Activated CD4-positive, alpha-beta T cell treated with anti-CD3 and anti-CD28 coated beads, Interleukin-2, Interleukin-4, amounts not matched to agents 100 ng/mL and 50 ng/mL, durations not matched to agents 16 hours and 8 hours (primary cell): ENCODE results near the gene SPATS2L.

Experiments
- DNase-seq: peaks from one replicate; pipeline ENCODE4 v3.0.0-alpha.2; 2020; ENCODE audit warnings: low spot score

The SPATS2L gene

GRCh38 chr2:200297989-200298388, 8.5 kb upstream of the SPATS2L start:
- DNase-seq, result no peak

DNA sequence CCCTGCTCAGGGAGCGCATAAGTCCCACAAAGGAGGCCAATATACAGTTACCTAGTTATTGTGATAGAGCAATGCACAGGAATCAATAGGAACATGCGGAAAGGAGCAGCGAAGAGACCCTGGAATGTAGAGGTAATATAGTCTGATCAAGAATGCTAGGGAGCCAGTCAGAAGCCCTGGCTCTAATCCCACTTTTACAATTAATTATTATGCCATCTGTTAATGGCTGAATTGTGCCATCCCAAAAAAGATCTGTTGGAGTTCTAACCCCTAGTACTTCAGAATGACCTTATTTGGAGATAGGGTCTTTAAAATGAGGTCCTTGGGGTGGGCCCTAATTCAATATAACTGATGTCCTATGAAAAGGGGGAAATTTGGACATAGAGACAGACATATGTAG, 7.7 kb upstream of the SPATS2L start:
- DNase-seq, result no peak

DNA sequence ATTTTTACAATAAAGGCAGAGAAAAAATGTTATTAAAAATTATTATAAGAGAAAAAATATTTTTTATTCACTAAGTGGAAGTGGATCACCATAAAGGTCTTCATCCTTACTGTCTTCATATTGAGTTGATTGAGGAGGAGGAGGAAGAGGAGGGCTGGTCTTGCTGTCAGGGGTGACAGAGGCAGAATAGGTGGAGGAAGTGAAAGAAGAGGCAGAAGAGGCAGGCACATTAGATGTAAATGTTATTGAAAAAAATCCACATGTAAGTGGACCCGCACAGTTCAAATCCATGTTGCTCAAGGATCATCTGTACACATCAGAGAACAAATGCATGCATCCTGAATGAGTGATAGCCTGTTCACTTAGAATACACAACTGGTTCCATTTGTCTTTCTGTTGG, 6.4 kb upstream of the SPATS2L start:
- no peak for DNase-seq

DNA sequence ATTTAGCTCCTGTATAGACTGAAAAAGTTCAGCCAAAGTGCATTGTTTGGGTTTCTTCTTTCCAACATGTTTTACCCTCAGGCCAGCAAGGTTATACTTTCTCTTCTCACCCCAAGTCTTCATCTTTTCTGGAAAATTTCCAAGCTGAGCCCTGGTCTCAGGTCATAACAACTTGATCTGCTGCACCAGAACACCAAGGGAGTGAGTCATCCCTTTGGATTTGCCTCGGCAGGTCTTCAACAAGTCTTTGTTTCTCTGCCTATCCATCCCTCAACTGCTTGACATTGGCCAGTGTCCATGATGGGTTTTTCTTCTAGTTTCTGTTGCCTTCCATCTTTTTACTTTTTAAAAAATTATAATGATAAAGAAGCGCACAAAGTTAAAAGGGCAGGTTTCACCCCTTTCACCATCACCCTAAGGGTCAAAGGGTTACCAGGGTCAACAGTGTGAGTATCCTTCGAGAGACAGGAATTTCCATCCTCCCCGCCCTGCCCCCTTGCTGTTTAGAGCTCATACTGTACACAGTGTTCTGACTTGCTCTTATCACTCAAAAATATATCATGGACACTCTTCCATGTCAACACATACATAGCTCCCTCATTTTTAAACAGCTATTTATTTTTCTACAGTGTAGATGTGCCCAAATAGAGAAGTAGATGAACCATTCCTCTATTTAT, 5.7 kb upstream of the SPATS2L start:
- DNase-seq, result no peak

DNA sequence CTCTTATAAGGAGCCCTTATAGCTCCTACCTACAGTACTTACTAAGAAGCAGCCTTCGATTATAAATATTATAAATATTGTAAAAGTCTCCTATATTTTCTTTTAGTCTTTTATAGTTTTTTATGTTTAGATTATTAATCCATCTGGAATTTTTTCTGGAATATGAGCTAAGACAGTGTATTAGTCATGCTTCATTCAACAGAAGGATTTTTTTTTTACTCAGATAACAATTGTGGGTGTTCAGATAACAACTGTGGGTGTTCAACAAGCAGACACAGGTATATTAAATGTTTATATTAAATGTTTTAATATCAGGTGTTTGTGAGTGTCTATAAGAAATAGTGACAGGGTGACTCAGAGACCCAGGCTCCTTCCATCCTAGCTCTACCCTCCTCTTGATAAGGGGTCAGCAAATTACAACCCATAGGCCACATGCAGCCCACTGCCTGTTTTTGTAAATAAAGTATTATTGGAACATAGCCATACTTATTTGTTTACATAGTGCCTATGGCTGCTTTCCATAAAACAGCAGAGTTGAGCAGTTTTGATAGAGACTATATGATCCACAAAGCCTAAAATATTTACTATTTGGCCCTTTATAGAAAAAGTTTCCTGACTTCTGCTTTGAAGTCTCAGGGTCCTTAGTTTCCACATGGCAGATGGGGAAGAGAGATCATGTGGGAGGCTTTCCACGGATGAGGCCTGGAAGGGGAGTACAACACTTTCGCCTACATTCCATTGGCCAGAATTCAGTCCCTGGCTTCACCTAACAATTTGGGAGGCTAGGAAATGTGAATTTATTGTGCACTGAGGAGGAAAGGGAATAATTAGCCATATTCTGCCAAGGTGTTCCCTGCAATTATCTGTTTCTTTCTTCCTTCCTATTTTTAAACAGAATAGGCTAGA, 4.3 kb upstream of the SPATS2L start:
- DNase-seq, result no peak

DNA sequence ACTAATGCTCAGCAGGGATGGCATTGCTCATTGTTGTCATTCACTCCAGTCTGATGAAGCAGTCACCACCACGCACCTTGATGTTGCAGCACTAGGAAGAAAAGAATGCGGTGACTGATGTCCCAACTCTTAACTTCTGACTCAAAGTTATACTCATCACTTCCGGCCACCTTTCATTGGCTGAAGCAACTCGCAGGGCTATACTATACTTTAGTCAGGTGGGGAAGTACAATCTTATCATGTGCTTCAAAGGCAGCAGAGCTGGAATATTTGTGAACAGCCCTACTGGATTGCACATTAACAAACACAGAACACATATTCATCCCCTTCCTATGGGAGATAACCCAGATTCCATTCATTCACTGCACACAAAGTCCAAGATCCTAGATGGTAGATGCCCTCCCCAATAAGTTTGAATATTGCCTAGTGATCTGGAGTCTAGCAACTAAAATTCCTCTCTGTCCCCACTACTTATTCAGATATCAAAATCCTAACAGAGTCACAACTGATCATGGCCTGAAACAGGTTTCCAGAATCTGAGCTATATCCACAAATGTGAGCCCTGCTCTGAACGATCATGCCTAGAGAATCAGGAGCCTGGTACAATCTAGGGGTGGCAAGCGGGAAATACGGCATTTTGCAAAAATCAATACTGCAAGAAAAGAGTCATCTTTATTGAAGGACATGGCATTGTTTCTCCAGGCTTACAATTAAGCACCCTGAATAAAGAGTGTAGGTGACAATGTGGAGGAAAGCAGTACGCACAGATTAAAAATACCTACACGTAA, 3.4 kb upstream of the SPATS2L start:
- DNase-seq, result no peak

- no peak for DNase-seq
Measured at GRCh38 chr2:200305797-200306195, 697 bp upstream of the SPATS2L start.

- no peak for DNase-seq
Measured at GRCh38 chr2:200306931-200307723, 634 bp downstream of the SPATS2L start.

GRCh38 chr2:200307724-200308545, 1.4 kb downstream of the SPATS2L start:
- DNase-seq, result no peak

DNA sequence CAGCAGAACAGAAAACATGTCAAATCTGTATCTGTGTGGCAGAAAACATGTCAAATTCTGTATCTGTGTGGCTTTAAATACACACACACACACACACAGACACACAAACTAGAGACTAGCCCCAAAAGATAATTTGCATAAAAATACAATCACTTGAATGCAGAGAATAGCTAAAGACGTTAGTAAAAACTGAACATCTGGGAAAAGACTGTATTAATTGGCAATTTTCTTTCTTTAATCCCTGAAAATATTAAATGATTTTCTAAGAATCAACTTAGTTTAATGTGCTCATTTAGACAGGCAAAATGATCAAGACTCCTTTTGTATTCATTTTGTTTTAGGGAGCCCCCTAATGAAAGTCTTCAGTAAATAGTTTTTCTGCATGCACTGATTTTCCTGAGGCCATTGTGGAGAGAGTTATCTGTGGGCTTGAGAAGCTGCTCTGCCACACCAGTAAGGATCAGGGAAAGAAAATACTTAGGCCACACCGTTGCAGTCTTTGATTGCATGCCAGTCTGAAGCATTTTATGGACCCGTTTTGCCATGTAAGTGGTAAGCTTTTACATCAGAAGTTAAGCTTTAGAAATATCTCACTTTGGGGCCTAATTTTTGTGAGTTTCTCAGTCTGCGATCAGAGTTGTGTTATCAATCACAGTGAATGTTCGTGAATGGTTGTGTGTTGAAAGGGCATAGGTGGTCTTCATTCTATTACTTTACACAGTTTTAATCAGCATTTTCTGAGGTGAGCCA, 2.2 kb downstream of the SPATS2L start:
- no peak for DNase-seq

DNA sequence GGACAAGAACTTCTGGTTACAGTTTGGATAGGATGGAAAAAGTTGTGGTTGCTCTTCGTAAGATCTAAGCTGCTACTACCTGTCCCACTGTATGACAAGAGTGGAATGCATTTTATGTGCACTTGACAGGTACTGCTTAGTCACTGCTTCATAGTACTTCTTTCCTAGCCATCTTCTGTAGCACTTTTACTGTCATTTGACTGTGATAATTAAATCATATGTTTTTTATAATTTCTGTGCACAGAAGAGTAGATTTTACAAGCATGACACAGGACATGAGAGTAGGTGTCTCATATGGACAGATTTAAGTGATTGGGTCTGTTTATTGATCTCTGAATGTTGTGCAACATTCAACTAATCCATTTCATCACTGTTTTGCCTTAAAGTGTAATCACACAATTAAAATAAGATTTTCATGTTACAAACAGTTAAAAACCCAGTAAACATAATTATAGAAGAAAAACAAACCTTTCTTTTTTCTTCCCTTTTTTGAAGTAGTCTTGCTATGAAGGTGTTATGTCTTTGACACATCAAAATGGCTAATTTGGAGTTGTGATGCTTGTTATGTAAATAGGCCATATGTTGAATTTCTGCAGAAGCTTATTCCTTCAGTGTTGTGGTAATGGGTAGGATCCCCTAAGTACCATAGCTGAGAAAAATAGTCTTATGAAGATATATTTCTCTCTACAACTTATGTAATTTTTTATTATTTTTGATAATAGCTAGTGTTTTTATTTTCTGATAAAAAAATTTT, 3.0 kb downstream of the SPATS2L start:
- no peak for DNase-seq

DNA sequence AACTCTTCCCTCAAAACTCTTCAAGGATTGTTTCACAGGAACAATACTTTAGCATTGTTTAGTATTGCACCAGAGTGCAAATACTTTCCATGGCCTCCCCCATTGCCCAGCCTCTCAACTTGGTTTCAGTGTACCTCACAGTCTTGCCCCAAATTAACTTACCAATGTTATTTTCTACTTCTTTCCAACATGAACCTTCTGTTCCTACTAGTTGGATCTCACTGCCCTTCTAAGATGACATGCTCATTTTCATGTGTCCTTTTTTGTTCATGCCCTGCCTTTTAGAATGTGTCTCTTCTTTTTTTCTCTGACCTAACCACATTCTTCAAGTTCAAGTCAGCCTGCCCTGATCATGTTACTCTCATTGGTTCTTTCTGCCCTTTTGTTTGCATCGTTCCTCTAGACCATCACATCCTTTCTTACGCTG, 4.1 kb downstream of the SPATS2L start:
- DNase-seq, result no peak

DNA sequence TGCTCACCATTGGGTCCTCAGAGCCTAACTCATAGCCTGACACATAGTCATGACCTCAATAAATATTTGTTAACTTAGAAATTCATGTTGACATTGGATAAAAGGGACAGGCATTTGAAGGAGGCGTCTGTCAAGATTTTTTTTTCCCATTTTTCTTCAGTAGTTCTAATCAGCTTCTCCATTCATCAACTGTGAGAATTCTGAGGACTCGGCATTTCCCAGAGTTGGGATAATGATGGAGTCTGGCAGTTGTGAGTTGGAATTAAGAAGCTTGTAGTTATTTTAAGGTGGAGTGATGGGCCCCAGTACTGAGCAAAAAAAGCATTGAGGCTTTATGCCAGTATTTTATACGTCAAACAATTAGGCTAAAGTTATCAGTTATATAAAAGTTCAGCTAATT, 4.6 kb downstream of the SPATS2L start:
- no peak for DNase-seq

- no peak for DNase-seq
Measured at GRCh38 chr2:200314976-200315567, 8.6 kb downstream of the SPATS2L start.

- DNase-seq, result no peak
Measured at GRCh38 chr2:200317975-200318374, 11.5 kb downstream of the SPATS2L start.

GRCh38 chr2:200318940-200319435, 12.5 kb downstream of the SPATS2L start:
- no peak for DNase-seq

DNA sequence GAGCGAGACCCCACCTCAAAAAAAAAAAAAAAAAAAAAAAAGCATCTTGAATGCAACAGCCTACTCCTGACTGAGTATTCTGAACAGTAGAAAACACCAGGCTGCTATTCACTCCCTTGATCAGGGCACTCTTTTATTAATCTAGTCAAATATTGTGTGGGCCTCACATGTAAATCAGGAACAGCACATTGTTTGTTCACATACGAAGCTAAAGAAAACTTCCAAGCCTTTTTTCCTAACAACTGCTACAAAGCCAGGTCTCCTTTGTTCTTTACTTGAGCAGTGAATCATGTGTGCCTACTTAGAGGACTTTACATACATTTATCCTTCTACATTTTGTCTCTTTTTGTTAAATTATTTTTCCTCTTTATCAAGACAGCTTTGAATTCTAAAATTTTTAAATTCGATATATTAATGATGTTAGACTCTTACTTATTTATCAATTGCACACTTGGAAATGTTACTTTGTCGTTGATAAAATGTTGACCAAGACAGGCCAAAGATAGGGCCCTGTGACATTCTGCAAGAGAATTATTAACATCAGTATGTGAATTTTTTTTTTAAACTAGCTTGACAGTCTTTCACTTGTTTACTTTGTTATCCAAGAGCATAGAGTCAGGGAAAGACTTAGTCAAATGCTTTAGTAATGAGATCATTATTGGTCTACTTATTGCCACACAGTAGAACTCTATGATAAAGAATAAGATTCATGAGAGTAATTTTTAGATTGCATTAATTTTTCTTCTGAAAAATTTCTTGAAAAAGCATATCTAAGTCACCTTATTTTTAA, 13.2 kb downstream of the SPATS2L start:
- DNase-seq, result no peak

- no peak for DNase-seq
Measured at GRCh38 chr2:200320344-200320743, 13.9 kb downstream of the SPATS2L start.
